Memory B cell (primary cell): ENCODE results near the gene COBLL1.
"Not testable (repeated sequence)": the region's sequence is repeated elsewhere in the genome, so short reads cannot be mapped to it uniquely, and the experiment has no call there.

Experiments
- ATAC-seq: fragments of 150-1000 bp; cut with Tn5 transposase; 2 replicates; pipeline ENCODE4 v1.10.0; 2021; ENCODE audit warnings: low read depth, mild to moderate bottlenecking, moderate library complexity
- DNase-seq, 2 donors: peaks; one replicate each; pipeline ENCODE4 v3.0.0; 2022; ENCODE audit warnings: low spot score in 2 of 2
- H3K27ac Mint-ChIP-seq: one replicate; pipeline ENCODE4 v1.8.0; 2022; ENCODE audit warnings: mild to moderate bottlenecking, moderate library complexity, mixed read lengths
- H3K27me3 Mint-ChIP-seq: one replicate; pipeline ENCODE4 v1.8.0; 2022; ENCODE audit warnings: mixed read lengths
- H3K36me3 Mint-ChIP-seq: one replicate; pipeline ENCODE4 v1.8.0; 2022; ENCODE audit warnings: mild to moderate bottlenecking, mixed read lengths
- H3K4me1 Mint-ChIP-seq: one replicate; pipeline ENCODE4 v1.8.0; 2022; ENCODE audit warnings: mixed read lengths
- H3K4me3 Mint-ChIP-seq: one replicate; pipeline ENCODE4 v1.8.0; 2022; ENCODE audit warnings: mild to moderate bottlenecking, moderate library complexity, mixed read lengths
- H3K9me3 Mint-ChIP-seq: one replicate; pipeline ENCODE4 v1.8.0; 2022; ENCODE audit warnings: mixed read lengths

COBLL1 gene

DNA sequence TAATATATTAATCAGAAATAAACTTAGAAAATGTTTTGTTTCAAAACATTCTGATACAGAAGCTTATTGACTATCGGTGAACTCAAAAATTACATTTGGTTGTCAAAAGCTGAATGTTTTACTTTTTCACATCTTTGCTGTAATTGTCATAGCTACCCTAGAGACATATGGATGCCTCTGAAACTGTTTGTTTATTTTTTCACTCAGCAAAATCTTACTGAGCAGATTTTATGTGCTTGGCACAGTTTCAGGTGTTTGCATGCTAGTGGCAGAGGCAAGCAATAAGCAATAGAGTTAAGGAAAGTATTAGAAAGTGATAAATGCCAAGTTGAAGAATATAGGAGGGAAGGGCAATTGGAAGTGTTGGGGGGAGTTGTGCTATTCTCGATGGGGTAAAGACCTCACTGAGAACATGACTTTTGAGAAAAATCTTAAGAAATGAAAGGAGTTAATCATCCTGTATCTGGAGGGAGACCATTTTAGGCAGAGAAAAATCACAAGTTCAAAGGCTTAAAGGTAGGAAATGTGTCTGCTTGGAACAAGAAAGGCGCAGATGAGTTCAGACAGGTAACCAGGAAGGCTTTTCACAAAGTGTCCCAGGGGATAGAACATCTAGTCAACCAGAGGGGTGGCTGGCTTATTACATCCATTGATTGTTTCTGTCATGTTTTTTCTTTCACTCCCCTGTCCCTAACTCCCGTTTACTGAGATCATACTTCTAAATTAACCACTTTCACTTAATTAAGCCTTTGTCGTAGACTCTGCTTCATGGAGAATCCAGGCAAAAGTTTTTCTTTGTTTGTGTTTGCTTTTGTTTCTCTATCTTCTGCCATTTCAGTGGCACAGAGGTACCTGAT lies 27.2 kb upstream of the COBLL1 start:
- Mint-ChIP-seq H3K36me3 (no peaks in the 10 kb centered on the region), H3K27ac (peak overlapping the region; percentile 40), H3K4me3 (no peak overlapping the region), H3K4me1 (peaks cover 25% of the 10 kb centered on the region), H3K9me3 (no peaks in the 10 kb centered on the region), H3K27me3 (no peaks in the 10 kb centered on the region)
- DNase-seq: no peak
- no peak for ATAC-seq

DNA sequence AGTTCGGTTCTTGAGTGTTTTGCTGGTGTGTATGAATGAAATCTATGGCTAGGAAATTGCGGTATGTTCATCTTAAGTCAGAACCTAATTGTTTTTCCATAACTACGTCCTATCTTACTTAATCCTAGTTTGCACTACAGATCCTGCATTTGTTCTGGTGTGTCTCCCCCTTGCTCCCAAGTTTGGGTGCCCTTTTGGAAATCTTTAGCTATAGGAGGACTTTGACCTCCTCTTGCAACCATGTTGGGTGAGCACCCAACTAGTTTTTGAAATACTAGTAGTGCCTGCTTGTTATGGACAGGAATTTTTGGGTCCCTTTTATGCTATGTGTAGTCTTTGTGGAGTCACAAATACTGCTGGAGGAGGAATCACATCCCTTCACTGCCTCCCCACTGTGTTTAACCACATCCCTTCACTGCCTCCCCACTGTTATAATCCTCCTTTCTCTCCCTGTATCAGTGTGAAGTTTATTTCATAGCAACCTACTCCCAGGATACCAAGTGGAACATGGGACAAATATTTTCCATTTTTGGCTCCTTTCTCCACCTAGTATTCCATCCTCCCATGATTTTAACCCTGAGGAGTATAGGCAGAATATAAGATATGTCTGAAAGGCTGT lies 26.3 kb upstream of the COBLL1 start:
- no peaks in the 10 kb centered on the region for H3K36me3 Mint-ChIP-seq
- H3K4me3 Mint-ChIP-seq: no peak overlapping the region
- H3K27ac Mint-ChIP-seq: peak overlapping the region; percentile 40
- DNase-seq (no peak), ATAC-seq (no peak)
- H3K9me3 Mint-ChIP-seq: no peaks in the 10 kb centered on the region
- no peaks in the 10 kb centered on the region for H3K27me3 Mint-ChIP-seq
- H3K4me1 Mint-ChIP-seq: peaks cover 25% of the 10 kb centered on the region

DNA sequence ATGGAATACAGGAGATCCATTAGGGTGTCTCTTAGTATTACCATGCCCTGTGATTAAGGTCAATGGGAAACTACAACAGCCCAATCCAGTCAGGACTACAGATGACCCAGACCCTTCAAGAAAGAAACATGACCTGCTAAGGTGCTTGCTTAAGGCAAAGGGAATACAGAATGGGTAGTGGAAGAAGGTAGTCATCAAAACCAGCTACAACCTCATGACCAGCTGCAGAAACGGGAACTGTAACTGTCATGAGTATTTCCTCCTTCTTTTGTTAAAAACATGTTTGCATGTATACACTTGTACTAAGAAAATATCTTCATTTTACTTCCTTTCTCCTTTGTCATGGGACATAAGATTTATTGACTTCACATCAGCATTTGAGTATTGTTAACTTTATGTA lies 24.8 kb upstream of the COBLL1 start:
- not testable (repeated sequence) for H3K9me3 Mint-ChIP-seq, H3K36me3 Mint-ChIP-seq, H3K27me3 Mint-ChIP-seq
- H3K4me1 Mint-ChIP-seq: peaks cover 25% of the 10 kb centered on the region
- peak overlapping the region; percentile 93 for H3K27ac Mint-ChIP-seq
- ATAC-seq (peak; percentile 98), DNase-seq (peak; percentile 13 to 27)
- H3K4me3 Mint-ChIP-seq: peak overlapping the region; percentile 60

DNA sequence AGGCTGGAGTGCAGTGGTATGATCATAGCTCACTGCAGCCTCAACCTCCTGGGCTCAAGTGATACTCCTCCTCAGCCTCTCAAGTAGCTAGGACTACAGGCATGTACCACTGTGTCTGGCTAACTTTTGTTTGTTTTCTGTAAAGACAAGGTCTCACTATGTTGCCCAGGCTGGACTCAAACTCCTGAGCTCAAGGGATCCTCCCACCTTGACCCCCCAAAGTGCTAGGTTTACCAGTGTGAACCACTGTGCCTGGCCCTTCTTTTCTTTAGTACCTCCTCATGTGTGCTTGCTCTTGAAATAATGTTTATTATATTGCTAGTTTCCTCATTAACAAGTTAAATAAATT lies 19.0 kb upstream of the COBLL1 start:
- ATAC-seq (no peak), DNase-seq (no peak)
- Mint-ChIP-seq H3K27ac (no peak overlapping the region), H3K4me1 (no peaks in the 10 kb centered on the region), H3K9me3 (no peaks in the 10 kb centered on the region), H3K27me3 (no peaks in the 10 kb centered on the region), H3K4me3 (no peak overlapping the region), H3K36me3 (peaks cover 5% of the 10 kb centered on the region)

DNA sequence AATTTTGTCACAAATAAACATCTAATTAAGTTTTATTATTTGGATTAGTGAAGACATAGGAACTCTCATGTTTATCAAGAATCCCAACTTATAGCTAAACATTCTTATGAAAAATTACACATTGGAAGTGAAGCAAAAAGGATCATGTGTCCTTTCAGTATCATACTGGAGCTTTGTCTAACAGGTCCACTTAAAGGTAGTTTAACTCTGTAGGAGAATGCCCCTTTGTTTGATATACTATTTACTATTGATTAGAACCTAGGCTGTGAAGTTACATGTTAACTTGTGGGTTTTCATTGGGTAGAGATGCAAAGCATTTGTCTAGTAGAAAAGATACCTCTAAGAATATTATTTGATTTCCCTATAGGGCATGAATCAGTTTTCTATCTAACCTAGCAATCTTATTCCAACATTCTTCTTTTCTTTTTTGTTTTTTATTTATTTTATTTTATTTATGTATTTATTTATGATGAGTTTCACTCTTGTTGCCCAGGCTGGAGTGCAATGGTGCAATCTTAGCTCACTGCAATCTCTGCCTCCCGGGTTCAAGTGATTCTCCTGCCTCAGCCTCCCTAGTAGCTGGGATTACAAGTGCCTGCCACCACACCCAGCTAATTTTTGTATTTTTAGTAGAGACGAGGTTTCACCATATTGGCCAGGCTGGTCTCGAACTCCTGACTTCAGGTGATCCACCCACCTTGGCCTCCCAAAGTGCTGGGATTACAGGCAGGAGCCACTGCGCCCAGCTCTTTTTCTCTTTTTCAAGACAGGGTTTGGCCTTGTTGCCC lies 18.5 kb upstream of the COBLL1 start:
- H3K27ac Mint-ChIP-seq, H3K9me3 Mint-ChIP-seq, H3K36me3 Mint-ChIP-seq, H3K4me1 Mint-ChIP-seq, H3K4me3 Mint-ChIP-seq, ATAC-seq, H3K27me3 Mint-ChIP-seq, DNase-seq: not testable (repeated sequence)

DNA sequence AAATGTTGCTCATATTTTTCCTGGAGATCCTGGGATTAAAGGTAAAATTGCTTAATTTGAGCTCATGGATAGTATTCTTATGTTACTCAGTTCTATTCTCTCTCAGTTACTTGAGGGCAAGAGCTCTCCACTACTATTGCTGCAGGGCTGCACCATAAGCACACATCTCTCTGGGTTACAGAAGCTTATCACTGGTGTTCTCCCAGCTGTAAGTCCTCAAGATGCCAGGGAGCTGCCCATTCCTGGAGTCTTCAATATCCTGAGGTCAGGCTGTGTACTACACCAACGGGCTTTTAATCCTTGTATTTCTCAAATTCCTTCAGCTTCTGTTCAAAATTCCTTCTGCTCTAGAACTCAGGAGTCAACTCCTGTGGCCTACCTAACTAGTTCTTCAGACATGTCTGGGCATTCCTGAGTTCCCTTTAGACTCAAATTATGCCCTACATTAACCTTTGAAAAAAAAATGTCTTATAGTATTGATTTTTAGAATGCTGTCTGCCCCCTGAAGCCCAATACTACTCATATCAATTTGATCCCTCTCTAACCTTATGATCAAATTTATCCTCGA lies 17.7 kb upstream of the COBLL1 start:
- H3K36me3 Mint-ChIP-seq: peaks cover 5% of the 10 kb centered on the region
- H3K4me1 Mint-ChIP-seq: no peaks in the 10 kb centered on the region
- ATAC-seq (no peak), DNase-seq (no peak)
- no peaks in the 10 kb centered on the region for H3K27me3 Mint-ChIP-seq
- no peak overlapping the region for H3K4me3 Mint-ChIP-seq
- no peak overlapping the region for H3K27ac Mint-ChIP-seq
- no peaks in the 10 kb centered on the region for H3K9me3 Mint-ChIP-seq

DNA sequence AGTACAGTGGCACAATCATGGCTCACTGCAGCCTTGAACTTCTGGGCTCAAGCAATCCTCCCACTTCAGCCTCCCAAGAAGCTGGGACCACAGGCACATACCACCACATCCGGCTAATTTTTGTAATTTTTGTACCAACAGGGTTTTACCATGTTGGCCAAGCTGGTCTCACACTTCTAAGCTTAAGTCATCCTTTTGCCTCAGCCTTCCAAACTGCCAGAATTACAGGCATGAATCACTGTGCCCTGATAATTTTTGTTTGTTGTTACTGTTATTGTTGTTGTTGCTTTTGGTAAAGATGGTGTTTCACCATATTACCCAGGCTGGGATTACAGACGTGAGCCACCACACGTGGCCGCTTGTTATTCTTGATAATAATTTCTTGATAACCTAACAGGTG lies 10.5 kb upstream of the COBLL1 start:
- DNase-seq: no peak
- no peaks in the 10 kb centered on the region for H3K36me3 Mint-ChIP-seq
- no peaks in the 10 kb centered on the region for H3K27me3 Mint-ChIP-seq
- no peaks in the 10 kb centered on the region for H3K9me3 Mint-ChIP-seq
- no peak for ATAC-seq
- peaks cover 3% of the 10 kb centered on the region for H3K4me1 Mint-ChIP-seq
- H3K27ac Mint-ChIP-seq: no peak overlapping the region
- no peak overlapping the region for H3K4me3 Mint-ChIP-seq

DNA sequence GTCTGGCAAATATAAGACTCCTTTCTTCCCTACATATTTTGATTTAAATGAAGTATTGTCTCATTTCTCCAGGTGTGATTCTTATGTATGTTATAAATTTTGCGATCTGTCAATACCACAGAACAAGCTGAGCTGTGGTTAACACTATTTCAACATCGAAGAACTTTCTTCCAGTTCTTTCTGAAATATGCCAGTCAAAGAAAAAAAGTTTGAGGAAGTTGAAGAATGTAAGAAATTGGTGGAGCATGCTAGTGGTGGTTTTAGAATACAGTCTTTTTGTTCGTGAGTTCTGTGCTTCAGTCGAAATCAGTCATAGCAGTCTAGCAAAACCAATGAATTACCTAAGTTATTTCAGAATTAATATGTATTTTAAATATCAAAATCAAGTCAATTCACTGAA lies 8.6 kb upstream of the COBLL1 start:
- no peaks in the 10 kb centered on the region for H3K9me3 Mint-ChIP-seq
- H3K4me3 Mint-ChIP-seq: no peak overlapping the region
- no peaks in the 10 kb centered on the region for H3K27me3 Mint-ChIP-seq
- H3K36me3 Mint-ChIP-seq: no peaks in the 10 kb centered on the region
- DNase-seq: peak in 1 of 2 donors; percentile 14
- ATAC-seq: peak; percentile 83
- H3K4me1 Mint-ChIP-seq: peaks cover 3% of the 10 kb centered on the region
- no peak overlapping the region for H3K27ac Mint-ChIP-seq

DNA sequence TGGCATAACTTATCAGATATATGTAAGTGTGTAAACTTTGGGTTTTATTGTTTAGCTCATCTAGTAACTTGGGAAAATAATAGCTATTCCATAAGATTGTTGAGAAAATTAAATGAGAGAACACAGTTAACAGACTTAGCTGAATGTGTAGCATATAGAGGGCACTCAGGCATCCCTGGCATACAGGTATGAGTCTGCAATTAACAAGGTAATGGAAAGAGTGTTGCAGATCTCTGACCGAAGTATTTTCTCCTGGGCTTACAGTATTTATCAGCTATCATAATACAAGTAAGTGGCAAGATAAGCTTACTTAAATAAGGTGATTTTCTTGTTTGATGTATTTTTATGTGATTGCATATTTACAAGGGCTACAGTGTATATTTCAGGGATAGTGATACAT lies 7.9 kb upstream of the COBLL1 start:
- H3K27me3 Mint-ChIP-seq: no peaks in the 10 kb centered on the region
- H3K9me3 Mint-ChIP-seq: no peaks in the 10 kb centered on the region
- peaks cover 3% of the 10 kb centered on the region for H3K4me1 Mint-ChIP-seq
- H3K36me3 Mint-ChIP-seq: no peaks in the 10 kb centered on the region
- DNase-seq (no peak), ATAC-seq (no peak)
- H3K27ac Mint-ChIP-seq: no peak overlapping the region
- H3K4me3 Mint-ChIP-seq: no peak overlapping the region

DNA sequence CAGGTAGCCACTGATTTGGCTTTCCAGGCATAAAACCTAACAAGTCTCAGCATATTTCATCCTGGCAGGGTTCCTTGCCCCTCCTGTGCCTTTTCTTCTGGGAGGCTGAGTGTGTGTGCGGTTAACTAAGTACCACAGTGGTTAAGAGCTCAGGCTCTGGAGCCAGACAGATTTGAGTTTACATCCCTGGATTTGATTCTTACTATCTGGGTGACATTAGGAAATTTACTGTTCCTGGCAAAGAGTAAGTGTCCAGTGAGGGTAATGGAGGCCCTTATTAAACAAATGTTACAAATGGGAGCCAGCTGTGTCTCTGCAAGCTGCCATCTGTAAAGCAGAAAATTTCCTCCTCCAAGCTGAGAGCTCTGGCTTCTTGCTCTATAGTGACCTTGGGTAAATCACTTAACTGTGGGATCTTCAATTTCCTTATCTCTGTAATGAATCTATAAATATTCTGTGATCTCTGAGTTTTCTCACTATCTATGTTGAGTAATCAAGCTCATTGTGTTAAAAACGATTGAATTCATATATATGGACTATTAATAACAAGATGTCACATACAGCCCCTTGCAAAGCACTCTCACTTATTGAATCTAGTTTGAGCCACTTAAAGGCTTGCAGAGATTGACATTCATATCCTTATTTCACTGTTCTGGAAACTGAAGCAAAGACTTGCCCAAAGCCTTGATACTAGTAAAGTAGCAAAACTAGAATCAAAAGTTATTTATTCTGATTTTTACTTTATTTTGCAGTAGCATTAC lies 6.5 kb upstream of the COBLL1 start:
- Mint-ChIP-seq H3K4me1 (peaks cover 5% of the 10 kb centered on the region), H3K36me3 (no peaks in the 10 kb centered on the region), H3K27ac (no peak overlapping the region), H3K4me3 (no peak overlapping the region), H3K27me3 (no peaks in the 10 kb centered on the region), H3K9me3 (no peaks in the 10 kb centered on the region)
- no peak for DNase-seq
- ATAC-seq: no peak

DNA sequence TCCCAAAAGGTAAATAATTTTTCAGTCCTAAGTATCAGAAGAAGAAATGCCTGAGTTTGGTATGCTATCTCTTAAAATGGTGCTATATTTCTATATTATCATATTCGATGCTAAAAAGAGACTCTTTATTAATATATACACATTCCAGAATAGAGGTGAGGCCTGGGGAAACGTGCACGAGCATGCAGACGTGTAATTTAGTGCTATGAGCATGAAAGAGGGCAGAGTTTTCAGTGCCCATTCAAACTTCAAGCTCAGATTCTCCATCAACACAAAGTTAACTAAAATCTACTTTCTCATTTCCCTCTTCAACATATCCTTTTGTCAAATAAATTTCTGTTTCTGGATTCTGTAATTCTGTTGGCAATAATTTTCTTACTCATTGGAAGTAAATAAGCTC lies 5.7 kb upstream of the COBLL1 start:
- Mint-ChIP-seq H3K27me3 (no peaks in the 10 kb centered on the region), H3K9me3 (no peaks in the 10 kb centered on the region)
- ATAC-seq: no peak

DNA sequence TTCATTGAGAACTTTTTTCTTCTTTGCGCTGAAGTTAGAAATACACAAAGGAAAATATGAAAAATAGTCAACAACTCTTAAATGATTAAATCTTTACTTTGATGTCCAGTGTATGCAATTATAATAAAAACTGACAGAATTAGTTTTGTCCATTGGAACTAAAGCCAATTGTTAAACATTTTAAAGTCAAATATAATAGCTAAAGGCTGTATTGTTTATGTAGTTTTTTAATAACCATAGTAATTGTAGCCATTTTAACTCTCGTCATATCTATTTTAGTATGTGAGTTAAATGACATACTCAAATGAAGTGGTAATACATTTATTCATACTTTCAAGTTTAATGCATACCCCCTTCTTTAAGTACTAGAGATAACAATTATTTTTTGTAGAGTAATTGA lies 4.7 kb upstream of the COBLL1 start:
- H3K9me3 Mint-ChIP-seq: no peaks in the 10 kb centered on the region
- no peaks in the 10 kb centered on the region for H3K27me3 Mint-ChIP-seq
- H3K4me1 Mint-ChIP-seq: peaks cover 5% of the 10 kb centered on the region
- no peak overlapping the region for H3K27ac Mint-ChIP-seq
- no peaks in the 10 kb centered on the region for H3K36me3 Mint-ChIP-seq
- ATAC-seq (no peak), DNase-seq (no peak)
- H3K4me3 Mint-ChIP-seq: no peak overlapping the region

More for the DNA sequence above, 5.7 kb upstream of the COBLL1 start:
- DNase-seq: no peak
- Mint-ChIP-seq H3K36me3 (no peaks in the 10 kb centered on the region), H3K27ac (no peak overlapping the region), H3K4me1 (peaks cover 5% of the 10 kb centered on the region), H3K4me3 (no peak overlapping the region)

DNA sequence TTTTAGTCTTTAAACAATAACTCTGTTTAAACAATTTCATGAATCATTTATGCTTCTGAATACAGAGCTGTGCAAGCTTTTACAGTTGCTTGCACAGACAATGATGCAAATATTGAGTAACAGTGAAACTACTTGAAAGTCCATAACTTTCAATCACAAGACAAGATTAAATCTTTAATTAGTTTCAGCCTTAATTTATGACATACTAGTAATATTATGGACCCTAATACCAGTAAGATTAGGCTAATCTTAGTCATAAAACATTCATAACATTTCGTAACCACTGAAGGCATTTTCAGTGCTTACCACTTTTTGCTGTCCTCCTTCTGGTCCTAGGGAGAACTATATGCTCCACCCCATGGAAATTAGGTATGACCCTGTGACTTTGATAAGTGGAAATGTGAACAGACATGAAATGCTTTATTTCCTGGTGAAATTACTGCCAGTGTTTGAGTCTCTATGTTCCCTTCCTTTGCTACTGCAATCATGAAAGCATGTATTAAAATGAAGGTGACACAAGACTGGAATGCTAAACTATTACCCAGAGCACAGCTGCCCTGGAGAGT lies 1.8 kb upstream of the COBLL1 start:
- no peak overlapping the region for H3K27ac Mint-ChIP-seq
- no peak for ATAC-seq

More for the DNA sequence above, 1.8 kb upstream of the COBLL1 start:
- H3K27me3 Mint-ChIP-seq: no peaks in the 10 kb centered on the region
- peaks cover 14% of the 10 kb centered on the region for H3K4me1 Mint-ChIP-seq
- H3K36me3 Mint-ChIP-seq: no peaks in the 10 kb centered on the region
- no peak for DNase-seq
- no peaks in the 10 kb centered on the region for H3K9me3 Mint-ChIP-seq
- H3K4me3 Mint-ChIP-seq: no peak overlapping the region
